Activated CD4-positive, alpha-beta T cell treated with anti-CD3 and anti-CD28 coated beads, Interleukin-2, amount 10 ng/mL, durations not matched to agents 7 days and 5 days (primary cell): ENCODE results near the gene ADH7. TPM values are rescaled to one million over a fixed set of nuclear protein-coding genes. Genes with fewer than 3 reads are reported as not detected.
"Not testable (repeated sequence)": the region's sequence is repeated elsewhere in the genome, so short reads cannot be mapped to it uniquely, and the experiment has no call there.

Source experiments
- CTCF ChIA-PET: fragments of 350-600 bp; sonication (Branson Sonifier 250); formaldehyde crosslinking; loops from one replicate; lab custom pipeline; 2021; ENCODE audit warnings: antibody characterized with exemption; lab: Charles Lee
- POLR2A ChIA-PET: fragments of 350-600 bp; sonication (Branson Sonifier 250); formaldehyde crosslinking; loops from one replicate; lab custom pipeline; 2021; ENCODE audit warnings: antibody characterized with exemption; lab: Charles Lee
- DNase-seq: peaks from one replicate; pipeline ENCODE4 v3.0.0-alpha.2; 2020
- H3K27ac Mint-ChIP-seq: one replicate; pipeline ENCODE4 v1.8.0; 2021; ENCODE audit warnings: mild to moderate bottlenecking, moderate library complexity, mixed read lengths
- H3K27me3 Mint-ChIP-seq: one replicate; pipeline ENCODE4 v1.8.0; 2021; ENCODE audit warnings: mixed read lengths
- H3K36me3 Mint-ChIP-seq: one replicate; pipeline ENCODE4 v1.8.0; 2021; ENCODE audit warnings: low read depth, mixed read lengths
- H3K4me1 Mint-ChIP-seq: one replicate; pipeline ENCODE4 v1.8.0; 2021; ENCODE audit warnings: mixed read lengths
- H3K4me3 Mint-ChIP-seq: one replicate; pipeline ENCODE4 v1.8.0; 2021; ENCODE audit warnings: mild to moderate bottlenecking, moderate library complexity, mixed read lengths
- H3K9me3 Mint-ChIP-seq: one replicate; pipeline ENCODE4 v1.8.0; 2021; ENCODE audit warnings: mixed read lengths
- total RNA-seq, 2 experiments: library from RNA; stranded (reverse); gene quantifications; one replicate each; pipeline ENCODE4 v1.2.3, GENCODE V29; 2021

The ADH7 gene
- total RNA-seq, 2 experiments from 2014 or later = not detected

DNA sequence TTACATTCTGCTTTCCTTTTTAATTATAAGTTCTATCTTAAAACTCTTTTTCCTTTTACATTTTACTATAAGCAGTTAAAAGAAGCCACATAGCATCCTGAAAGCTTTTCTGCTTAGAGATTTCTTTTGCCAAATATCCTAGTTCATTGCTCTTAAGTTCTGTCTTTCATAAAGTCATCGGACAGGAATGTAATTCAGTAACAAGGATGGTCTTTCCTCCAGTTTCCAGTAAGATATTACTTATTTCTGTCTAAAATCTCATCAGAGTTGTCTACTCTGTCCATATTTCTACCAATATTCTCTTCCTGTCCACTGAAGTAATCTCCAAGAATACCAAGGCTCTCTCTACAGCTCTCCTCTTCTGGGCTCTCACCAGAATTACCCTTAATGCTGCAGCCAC, 45.1 kb downstream of the ADH7 start:
- H3K9me3 Mint-ChIP-seq = no peaks in the 10 kb centered on the region
- peaks cover 17% of the 10 kb centered on the region for H3K27me3 Mint-ChIP-seq
- ChIA-PET CTCF (no interaction called here), POLR2A (no interaction called here)
- no peak overlapping the region for H3K27ac Mint-ChIP-seq
- H3K4me1 Mint-ChIP-seq = no peaks in the 10 kb centered on the region
- DNase-seq = no peak
- no peaks in the 10 kb centered on the region for H3K36me3 Mint-ChIP-seq
- no peak overlapping the region for H3K4me3 Mint-ChIP-seq

DNA sequence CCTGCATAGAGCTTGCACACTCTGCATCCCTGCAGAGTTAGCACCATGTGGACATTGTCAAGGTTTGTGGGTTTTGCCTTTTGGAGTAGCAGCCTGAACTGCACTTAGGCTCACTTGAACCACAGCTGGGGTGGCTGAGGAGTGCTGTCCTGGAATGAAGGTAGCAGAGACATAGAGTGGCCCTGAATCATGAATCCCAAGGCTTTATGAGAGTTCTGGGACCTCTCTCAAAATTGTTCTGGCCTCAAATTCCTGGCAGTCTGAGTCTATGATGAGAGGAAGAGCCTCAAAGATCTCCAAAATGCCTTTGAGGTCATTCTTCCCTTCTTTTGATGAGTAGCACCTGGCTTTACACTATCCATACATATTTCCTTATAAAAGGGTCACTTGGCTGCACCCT, 45.5 kb downstream of the ADH7 start:
- no peak overlapping the region for H3K4me3 Mint-ChIP-seq

DNA sequence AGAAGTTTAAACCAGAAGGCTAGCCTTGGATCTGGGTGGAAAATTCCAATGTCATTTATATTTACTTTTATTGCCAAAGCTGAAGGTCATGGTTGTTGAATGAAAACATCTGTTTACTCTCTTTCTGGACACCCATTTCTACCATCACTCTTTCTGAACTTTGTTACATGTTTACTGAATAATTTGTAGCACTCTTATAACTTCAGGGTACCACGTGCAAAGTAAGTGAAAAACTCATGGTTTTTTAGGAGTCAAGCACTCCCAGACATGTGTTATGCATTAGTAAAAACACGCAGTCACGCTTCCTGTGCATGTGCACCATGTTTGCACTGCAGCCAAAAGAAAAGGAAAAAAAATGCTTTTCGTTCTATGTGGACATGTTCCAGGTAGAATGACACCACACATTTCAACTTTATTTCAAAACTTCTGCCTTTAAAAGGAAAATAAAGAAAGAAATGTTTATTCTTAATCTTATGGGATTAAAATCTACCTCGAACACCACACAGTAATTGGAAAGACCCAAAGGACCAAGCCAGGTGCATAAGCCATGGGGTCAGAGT, 51.2 kb downstream of the ADH7 start:
- Mint-ChIP-seq H3K27ac (no peak overlapping the region), H3K4me1 (no peaks in the 10 kb centered on the region), H3K27me3 (peaks cover 30% of the 10 kb centered on the region), H3K4me3 (no peak overlapping the region), H3K9me3 (peaks cover 4% of the 10 kb centered on the region), H3K36me3 (no peaks in the 10 kb centered on the region)
- CTCF ChIA-PET = no interaction called here
- POLR2A ChIA-PET = no interaction called here
- DNase-seq = no peak

More for the DNA sequence above, 45.5 kb downstream of the ADH7 start:
- no peaks in the 10 kb centered on the region for H3K36me3 Mint-ChIP-seq
- ChIA-PET POLR2A (no interaction called here), CTCF (no interaction called here)
- H3K9me3 Mint-ChIP-seq = no peaks in the 10 kb centered on the region
- no peak overlapping the region for H3K27ac Mint-ChIP-seq
- H3K4me1 Mint-ChIP-seq = no peaks in the 10 kb centered on the region
- no peak for DNase-seq
- H3K27me3 Mint-ChIP-seq = peaks cover 17% of the 10 kb centered on the region

DNA sequence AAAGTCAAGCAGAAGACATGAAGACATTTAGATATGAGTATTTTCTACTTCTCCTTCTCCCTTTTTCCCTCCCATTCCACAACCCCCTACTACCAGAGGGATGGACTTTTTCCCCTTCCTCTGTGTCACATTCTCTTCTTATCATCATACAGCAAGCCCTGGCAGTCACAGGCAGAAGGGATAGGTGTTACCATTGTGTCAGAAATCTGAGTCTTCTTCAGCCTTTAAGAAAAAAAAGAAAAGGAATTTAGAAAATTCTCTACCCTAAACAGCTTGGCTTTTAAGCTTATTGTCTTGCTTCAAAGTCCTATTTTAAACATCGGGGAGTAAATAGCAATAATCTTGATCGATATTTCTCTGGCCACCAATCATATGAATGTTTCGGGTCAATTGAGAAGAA, 51.7 kb downstream of the ADH7 start:
- Mint-ChIP-seq H3K36me3 (no peaks in the 10 kb centered on the region), H3K4me3 (no peak overlapping the region), H3K27me3 (peaks cover 26% of the 10 kb centered on the region), H3K4me1 (no peaks in the 10 kb centered on the region), H3K27ac (no peak overlapping the region), H3K9me3 (peaks cover 4% of the 10 kb centered on the region)
- no peak for DNase-seq
- ChIA-PET POLR2A (no interaction called here), CTCF (no interaction called here)

DNA sequence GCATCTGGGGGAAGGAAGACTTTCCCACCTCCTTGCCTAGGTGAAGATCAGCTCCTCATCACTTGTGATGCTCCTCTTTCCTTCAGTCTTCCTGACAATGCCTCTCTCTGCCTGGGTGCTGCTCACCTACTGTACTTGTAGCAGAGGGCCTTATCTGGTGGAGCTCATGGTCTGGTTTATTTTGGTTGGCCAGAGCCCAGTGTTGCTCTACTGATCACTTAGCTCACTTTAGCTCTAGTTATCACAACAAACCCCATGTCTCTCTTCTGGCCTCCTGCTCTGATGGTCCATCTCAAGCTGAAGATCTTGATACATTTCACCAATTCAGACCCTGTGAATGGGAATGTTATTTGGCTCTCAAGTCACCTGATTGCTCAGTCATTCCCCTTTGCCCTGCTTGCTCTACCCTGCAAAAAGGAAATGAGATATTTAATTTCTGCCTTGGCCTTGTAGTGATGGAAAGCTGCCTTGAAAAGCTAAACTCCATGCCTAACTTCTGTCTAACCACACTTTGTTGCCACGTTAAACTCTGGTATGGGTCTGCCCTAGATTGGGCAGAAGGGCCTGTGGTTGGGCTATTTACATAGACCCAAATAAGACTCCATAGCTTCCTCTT, 52.3 kb downstream of the ADH7 start:
- CTCF ChIA-PET = no interaction called here
- H3K27me3 Mint-ChIP-seq = peaks cover 21% of the 10 kb centered on the region
- POLR2A ChIA-PET = no interaction called here
- H3K9me3 Mint-ChIP-seq = peaks cover 4% of the 10 kb centered on the region
- no peak overlapping the region for H3K4me3 Mint-ChIP-seq
- no peaks in the 10 kb centered on the region for H3K36me3 Mint-ChIP-seq
- no peak for DNase-seq
- no peaks in the 10 kb centered on the region for H3K4me1 Mint-ChIP-seq
- no peak overlapping the region for H3K27ac Mint-ChIP-seq

DNA sequence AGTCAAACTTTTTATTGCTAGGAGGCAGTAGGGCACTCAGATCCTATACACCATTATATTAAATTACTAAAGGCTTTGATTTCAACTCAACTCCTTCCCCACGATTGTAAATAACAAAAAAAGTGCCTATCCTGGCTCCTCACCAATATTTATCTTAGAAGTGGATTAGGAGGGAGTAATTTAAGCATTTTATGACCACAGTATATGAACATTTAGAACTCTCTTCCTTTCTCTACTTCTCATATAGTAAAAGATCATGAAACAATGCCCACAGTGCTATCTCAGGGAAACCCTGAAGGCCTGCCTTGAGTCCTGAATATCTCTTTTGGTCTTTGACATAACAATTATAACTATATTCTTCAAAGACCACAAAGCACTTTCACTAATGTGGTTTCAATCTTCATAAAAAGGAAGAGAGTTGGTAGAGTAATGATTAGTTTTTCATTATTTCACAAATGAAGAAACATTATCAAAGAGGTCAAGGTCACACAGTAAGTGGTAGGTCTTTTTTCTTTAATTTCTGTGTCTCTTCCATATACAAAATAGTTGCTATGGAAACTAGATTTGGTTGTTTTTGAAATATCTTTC, 53.5 kb downstream of the ADH7 start:
- DNase-seq = no peak
- H3K36me3 Mint-ChIP-seq = no peaks in the 10 kb centered on the region
- peaks cover 20% of the 10 kb centered on the region for H3K27me3 Mint-ChIP-seq
- H3K4me3 Mint-ChIP-seq = no peak overlapping the region
- CTCF ChIA-PET = no interaction called here
- no peaks in the 10 kb centered on the region for H3K4me1 Mint-ChIP-seq
- no peak overlapping the region for H3K27ac Mint-ChIP-seq
- peaks cover 4% of the 10 kb centered on the region for H3K9me3 Mint-ChIP-seq
- POLR2A ChIA-PET = no interaction called here

DNA sequence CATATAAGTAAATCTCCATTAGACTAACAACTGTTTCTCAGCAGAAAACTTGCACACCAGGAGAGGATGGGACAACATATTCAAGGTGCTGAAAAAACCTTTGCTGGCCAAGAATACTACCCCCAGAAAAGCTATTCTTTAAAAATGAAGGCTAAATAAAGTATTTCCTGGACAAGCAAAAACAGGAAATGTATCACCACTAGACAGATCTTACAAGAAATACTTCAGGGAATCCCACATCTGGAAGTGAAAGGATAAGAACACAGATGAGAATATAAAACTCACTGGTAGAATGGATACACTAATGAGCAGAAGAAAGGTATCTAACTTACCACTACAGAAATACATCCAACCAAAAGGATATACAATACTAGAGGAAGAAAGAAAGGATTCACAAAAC, 55.6 kb downstream of the ADH7 start:
- Mint-ChIP-seq H3K27me3 (peaks cover 22% of the 10 kb centered on the region), H3K4me3 (no peak overlapping the region), H3K36me3 (no peaks in the 10 kb centered on the region), H3K27ac (no peak overlapping the region), H3K4me1 (no peaks in the 10 kb centered on the region), H3K9me3 (peaks cover 4% of the 10 kb centered on the region)
- no peak for DNase-seq
- POLR2A ChIA-PET = no interaction called here
- CTCF ChIA-PET = no interaction called here

DNA sequence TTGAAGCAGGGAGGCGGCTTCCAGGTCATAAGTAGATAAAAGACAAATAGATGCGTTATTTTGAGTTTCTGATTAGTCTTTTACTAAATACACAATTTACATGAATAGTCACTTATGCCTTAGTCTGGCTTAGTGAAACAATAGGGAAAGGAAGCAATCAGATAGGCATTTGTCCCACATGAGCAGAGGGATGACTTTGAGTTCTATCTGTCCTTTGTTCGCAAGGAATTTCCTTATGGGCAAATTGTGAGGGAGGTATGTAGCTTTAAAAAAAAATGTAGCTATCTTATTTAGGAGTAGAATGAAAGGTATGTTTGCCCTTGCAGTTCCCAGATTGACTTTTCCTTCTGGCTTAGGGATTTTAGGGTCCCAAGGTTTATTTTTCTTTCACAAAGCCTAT, 56.3 kb downstream of the ADH7 start:
- H3K27ac Mint-ChIP-seq = no peak overlapping the region
- no peak overlapping the region for H3K4me3 Mint-ChIP-seq
- H3K27me3 Mint-ChIP-seq = peaks cover 22% of the 10 kb centered on the region
- H3K36me3 Mint-ChIP-seq = no peaks in the 10 kb centered on the region
- no peak for DNase-seq
- peaks cover 4% of the 10 kb centered on the region for H3K9me3 Mint-ChIP-seq
- H3K4me1 Mint-ChIP-seq = no peaks in the 10 kb centered on the region
- ChIA-PET CTCF (no interaction called here), POLR2A (no interaction called here)

DNA sequence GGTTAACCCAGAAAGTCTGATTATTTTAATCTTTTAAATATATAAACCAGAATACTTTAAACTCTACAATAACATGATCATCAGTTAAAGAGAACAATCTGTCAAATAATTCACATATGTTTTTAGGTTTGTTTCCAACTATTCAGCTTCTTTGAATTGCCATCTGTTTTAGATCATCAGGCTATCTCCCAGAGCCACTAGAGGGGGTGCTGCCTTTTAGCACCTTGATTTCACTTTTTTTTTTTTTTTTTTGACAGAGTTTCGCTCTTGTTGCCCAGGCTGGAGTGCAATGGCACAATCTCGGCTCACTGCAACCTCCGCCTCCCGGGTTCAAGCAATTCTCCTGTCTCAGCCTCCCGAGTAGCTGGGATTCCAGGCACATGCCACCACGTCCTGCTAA, 57.8 kb downstream of the ADH7 start:
- CTCF ChIA-PET = interaction anchor here (0.6 kb wide), 1 partner anchor 287 kb away, joined by 3 read pairs; no protein-coding TSS in a partner anchor
- H3K27me3 Mint-ChIP-seq, POLR2A ChIA-PET, H3K9me3 Mint-ChIP-seq, H3K27ac Mint-ChIP-seq, H3K36me3 Mint-ChIP-seq, H3K4me1 Mint-ChIP-seq, H3K4me3 Mint-ChIP-seq, DNase-seq: not testable (repeated sequence)

DNA sequence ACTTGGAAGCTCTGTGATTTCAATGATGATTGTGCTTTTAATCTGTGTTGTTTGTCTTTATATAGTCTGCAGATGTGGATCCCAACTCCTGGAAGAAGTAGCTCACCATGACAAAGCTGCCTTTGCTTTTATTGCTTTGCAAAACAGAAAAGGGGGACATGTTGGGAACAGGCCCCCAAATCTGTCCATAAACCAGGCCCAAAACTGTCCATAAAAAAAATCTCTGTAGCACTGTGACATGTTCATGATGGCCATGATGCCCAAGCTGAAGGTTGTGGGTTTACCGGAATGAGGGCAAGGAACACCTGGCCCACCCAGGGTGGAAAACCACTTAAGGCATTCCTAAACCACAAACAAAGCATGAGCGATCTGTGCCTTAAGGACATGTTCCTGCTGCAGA, 62.7 kb downstream of the ADH7 start:
- H3K27me3 Mint-ChIP-seq, H3K36me3 Mint-ChIP-seq, H3K9me3 Mint-ChIP-seq, H3K4me1 Mint-ChIP-seq, H3K27ac Mint-ChIP-seq, CTCF ChIA-PET, POLR2A ChIA-PET, H3K4me3 Mint-ChIP-seq, DNase-seq: not testable (repeated sequence)

DNA sequence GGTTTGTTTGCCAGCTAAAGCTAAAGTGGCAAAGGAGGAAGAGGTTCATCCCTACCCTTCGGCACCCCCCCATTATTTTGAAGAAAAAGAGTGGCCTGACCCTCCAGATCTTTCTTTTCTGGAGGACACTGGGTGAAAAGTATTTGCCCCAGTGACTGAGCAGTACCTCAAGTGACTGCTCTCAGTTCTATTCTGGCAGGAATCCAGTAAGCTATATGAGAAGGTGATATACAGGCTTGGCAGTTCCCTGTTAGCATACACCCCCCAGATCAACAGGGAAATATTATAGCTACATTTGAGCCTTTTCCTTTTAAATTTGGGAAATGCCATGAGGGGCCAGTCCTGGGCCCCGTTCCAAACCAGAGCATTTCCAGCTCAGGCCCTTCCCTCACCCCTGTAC, 67.3 kb downstream of the ADH7 start:
- H3K4me3 Mint-ChIP-seq, H3K27me3 Mint-ChIP-seq, H3K9me3 Mint-ChIP-seq, POLR2A ChIA-PET, H3K36me3 Mint-ChIP-seq, H3K27ac Mint-ChIP-seq, DNase-seq, H3K4me1 Mint-ChIP-seq: not testable (repeated sequence)
- CTCF ChIA-PET = interaction anchor here (0.7 kb wide), 1 partner anchor 77 kb away, joined by 3 read pairs; no protein-coding TSS in a partner anchor

DNA sequence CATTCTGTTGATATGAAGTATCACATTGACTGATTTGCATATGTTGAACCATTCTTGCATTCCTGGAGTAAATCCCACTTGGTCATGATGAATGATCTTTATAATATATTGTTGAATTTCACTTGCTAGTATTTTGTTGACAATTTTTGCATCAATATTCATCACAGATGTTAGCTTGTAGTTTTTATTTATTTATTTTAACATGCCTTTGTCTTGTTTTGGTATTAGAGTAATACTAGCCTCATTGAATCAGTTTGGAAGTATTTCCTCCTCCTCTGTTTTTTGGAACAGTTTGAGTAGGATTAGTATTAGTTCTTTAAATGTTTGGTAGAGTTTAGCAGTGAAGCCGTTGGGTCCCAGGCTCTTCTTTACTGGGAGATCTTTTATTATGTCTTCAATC, 68.7 kb downstream of the ADH7 start:
- CTCF ChIA-PET = interaction anchor here (1.2 kb wide), 1 partner anchor 13 kb away, joined by 3 read pairs; no protein-coding TSS in a partner anchor

DNA sequence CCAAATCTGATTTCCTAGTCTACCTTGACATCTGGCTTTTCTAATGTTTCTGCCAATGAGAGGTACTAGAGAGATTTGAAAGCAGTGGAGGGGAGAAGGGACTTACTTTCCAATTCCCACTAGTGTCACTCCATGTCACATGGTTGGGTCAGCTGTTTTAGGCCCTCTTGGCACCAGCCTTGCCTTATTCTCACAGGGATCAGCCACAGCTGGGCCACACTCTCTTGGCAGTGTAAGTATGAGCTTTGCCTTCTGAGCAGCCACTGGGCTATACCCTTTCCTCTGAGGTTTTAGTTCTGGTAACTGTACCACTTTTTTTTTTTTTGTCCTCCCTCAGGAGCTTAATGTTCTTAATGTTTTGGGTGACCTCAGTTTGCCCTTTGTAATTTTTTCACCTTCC, 72.4 kb downstream of the ADH7 start:
- Mint-ChIP-seq H3K27me3 (peaks cover 11% of the 10 kb centered on the region), H3K27ac (no peak overlapping the region), H3K4me3 (no peak overlapping the region), H3K36me3 (no peaks in the 10 kb centered on the region), H3K9me3 (no peaks in the 10 kb centered on the region), H3K4me1 (no peaks in the 10 kb centered on the region)
- ChIA-PET CTCF (no interaction called here), POLR2A (no interaction called here)
- no peak for DNase-seq

More for the DNA sequence above, 68.7 kb downstream of the ADH7 start:
- no peaks in the 10 kb centered on the region for H3K9me3 Mint-ChIP-seq
- peaks cover 8% of the 10 kb centered on the region for H3K27me3 Mint-ChIP-seq
- DNase-seq = no peak
- H3K4me1 Mint-ChIP-seq = no peaks in the 10 kb centered on the region
- POLR2A ChIA-PET = no interaction called here
- no peak overlapping the region for H3K4me3 Mint-ChIP-seq
- no peak overlapping the region for H3K27ac Mint-ChIP-seq
- H3K36me3 Mint-ChIP-seq = no peaks in the 10 kb centered on the region
